HG02798 (cell line): ENCODE results near the gene ABL2.
"Not testable (repeated sequence)": the region's sequence is repeated elsewhere in the genome, so short reads cannot be mapped to it uniquely, and the experiment has no call there.

ENCODE experiments used
- ATAC-seq: cut with Tn5 transposase; IDR thresholded peaks from one replicate; pipeline ENCODE4 v1.9.1; 2021; ENCODE audit warnings: mild to moderate bottlenecking; ENCODE audit not compliant: unreplicated experiment, poor library complexity

The ABL2 gene

GRCh38 chr1:179221121-179221520 lies 8.4 kb downstream of the ABL2 start:
- not testable (repeated sequence) for ATAC-seq

- no peak for ATAC-seq
Measured at GRCh38 chr1:179217943-179218507, 11.5 kb downstream of the ABL2 start.

- not testable (repeated sequence) for ATAC-seq
Measured at GRCh38 chr1:179213317-179213716, 16.2 kb downstream of the ABL2 start.

GRCh38 chr1:179208681-179209477 lies 20.6 kb downstream of the ABL2 start:
- ATAC-seq = no peak

- no peak for ATAC-seq
Measured at GRCh38 chr1:179206812-179207211, 22.7 kb downstream of the ABL2 start.

- ATAC-seq = no peak
Measured at GRCh38 chr1:179205284-179205683, 24.2 kb downstream of the ABL2 start.

- ATAC-seq = no peak
Measured at GRCh38 chr1:179202161-179202560, 27.3 kb downstream of the ABL2 start.

- ATAC-seq = no peak
Measured at GRCh38 chr1:179200586-179200985, 28.9 kb downstream of the ABL2 start.

- ATAC-seq = no peak
Measured at GRCh38 chr1:179197690-179198297, 31.7 kb downstream of the ABL2 start.

GRCh38 chr1:179195857-179196256 lies 33.6 kb downstream of the ABL2 start:
- ATAC-seq = not testable (repeated sequence)

GRCh38 chr1:179195376-179195775 lies 34.1 kb downstream of the ABL2 start:
- ATAC-seq = no peak

- no peak for ATAC-seq
Measured at GRCh38 chr1:179194068-179194537, 35.4 kb downstream of the ABL2 start.

GRCh38 chr1:179190861-179191260 lies 38.6 kb downstream of the ABL2 start:
- no peak for ATAC-seq

GRCh38 chr1:179187735-179188471 lies 41.6 kb downstream of the ABL2 start:
- no peak for ATAC-seq

- no peak for ATAC-seq
Measured at GRCh38 chr1:179187043-179187442, 42.4 kb downstream of the ABL2 start.

- ATAC-seq = no peak
Measured at GRCh38 chr1:179184403-179184802, 45.1 kb downstream of the ABL2 start.

GRCh38 chr1:179183857-179184256 lies 45.6 kb downstream of the ABL2 start:
- ATAC-seq = no peak

- ATAC-seq = no peak
Measured at GRCh38 chr1:179178950-179179349, 50.5 kb downstream of the ABL2 start.

- no peak for ATAC-seq
Measured at GRCh38 chr1:179178183-179178582, 51.3 kb downstream of the ABL2 start.

- ATAC-seq = no peak
Measured at GRCh38 chr1:179177615-179178014, 51.9 kb downstream of the ABL2 start.

GRCh38 chr1:179177182-179177581 lies 52.3 kb downstream of the ABL2 start:
- no peak for ATAC-seq
